ENCODE measurements around the gene SMIM21.

GRCh38 chr18:75438891-75439290 is 11.4 kb upstream of the SMIM21 start:
- TF ChIP-seq CTCF (IDR thresholded peaks at IDR 0.05) (no peak), POLR2A (IDR thresholded peaks at IDR 0.05) (no peak)
